SK-N-SH (cell line): ENCODE measurements around the gene GGTLC1. TPM values are rescaled to one million over a fixed set of nuclear protein-coding genes. Genes with fewer than 3 reads are reported as not detected.

Experiments used
- CTCF ChIA-PET: fragments of 300-600, 350-600 bp; formaldehyde crosslinking; extraction: SDS; loops from one replicate; lab custom pipeline; 2021; lab: Yijun Ruan, JAX
- POLR2A ChIA-PET: fragments of 350-600 bp; sonication (Branson Sonifier 250); formaldehyde crosslinking; extraction: SDS; loops from one replicate; lab custom pipeline; 2020; ENCODE audit warnings: antibody characterized with exemption, inconsistent platforms; lab: Yijun Ruan, JAX
- DNase-seq: peaks from one replicate; pipeline ENCODE4 v3.0.0; 2012
- H2AFZ ChIP-seq: fragments of 200-600 bp; sonication (generic); 2 replicates; pipeline ENCODE4 v1.8.1; 2016; ENCODE audit warnings: antibody characterized with exemption, mild to moderate bottlenecking, low read depth
- H3F3A ChIP-seq: fragments of 200-600 bp; sonication (generic); replicated peaks from 2 replicates; pipeline ENCODE3; 2016; ENCODE audit warnings: antibody characterized with exemption, mild to moderate bottlenecking; ENCODE audit not compliant: insufficient read depth
- H3K27ac ChIP-seq, 2 experiments: fragments of 200-500 bp in 1 of 2; fragments of 200-600 bp in 1 of 2; sonication (Bioruptor generic) in 1 of 2; sonication (generic), shearing (Covaris generic) in 1 of 2; 2 replicates each; pipeline versions ENCODE4 v1.5.1 to v1.6.1; 2014 to 2016; ENCODE audit warnings: low read depth in 2 of 2, inconsistent platforms in 1 of 2, low read length in 1 of 2, mild to moderate bottlenecking in 1 of 2, mixed read lengths in 1 of 2
- H3K27me3 ChIP-seq: fragments of 200-600 bp; sonication (generic), shearing (Covaris generic); 2 replicates; pipeline ENCODE4 v1.6.1; 2016; ENCODE audit warnings: mixed run types; ENCODE audit not compliant: insufficient read depth
- H3K36me3 ChIP-seq, 2 experiments: fragments of 200-500 bp in 1 of 2; fragments of 200-600 bp in 1 of 2; sonication (Bioruptor generic) in 1 of 2; sonication (generic) in 1 of 2; replicated peaks in 1 of 2; 2 replicates each; pipeline versions ENCODE3 to v1.5.1; 2014 to 2016; ENCODE audit warnings: low read length in 1 of 2, mild to moderate bottlenecking in 1 of 2; ENCODE audit not compliant: insufficient read depth in 2 of 2, control insufficient read depth in 1 of 2
- H3K4me1 ChIP-seq, 2 experiments: fragments of 200-500 bp in 1 of 2; fragments of 200-600 bp in 1 of 2; sonication (Bioruptor generic) in 1 of 2; sonication (generic), shearing (Covaris generic) in 1 of 2; 2 replicates each; pipeline versions ENCODE4 v1.5.1 to v1.6.1; 2014 to 2016; ENCODE audit warnings: low read depth in 1 of 2, low read length in 1 of 2, mixed run types in 1 of 2; ENCODE audit not compliant: insufficient read depth in 2 of 2, control insufficient read depth in 1 of 2
- H3K4me2 ChIP-seq: fragments of 200-600 bp; sonication (generic), shearing (Covaris generic); 2 replicates; pipeline ENCODE4 v1.6.1; 2017; ENCODE audit warnings: mixed run types
- H3K4me3 ChIP-seq, 2 experiments: fragments of 200-500 bp in 1 of 2; fragments of 200-600 bp in 1 of 2; sonication (Bioruptor generic) in 1 of 2; sonication (generic), shearing (Covaris generic) in 1 of 2; 2 replicates each; pipeline versions ENCODE4 v1.5.1 to v1.8.1; 2014 to 2016; ENCODE audit warnings: low read depth in 2 of 2, inconsistent platforms in 1 of 2, low read length in 1 of 2, mild to moderate bottlenecking in 1 of 2, mixed read lengths in 1 of 2, moderate library complexity in 1 of 2
- H3K79me2 ChIP-seq: fragments of 200-600 bp; sonication (generic); 2 replicates; pipeline ENCODE4 v1.8.1; 2017; ENCODE audit warnings: mild to moderate bottlenecking; ENCODE audit not compliant: insufficient read depth
- H3K9ac ChIP-seq: fragments of 200-600 bp; sonication (generic); 2 replicates; pipeline ENCODE4 v1.6.1; 2017; ENCODE audit warnings: mixed run types
- H3K9me2 ChIP-seq: fragments of 200-600 bp; sonication (generic); 2 replicates; pipeline ENCODE4 v1.6.1; 2017; ENCODE audit warnings: mixed run types
- H3K9me3 ChIP-seq: fragments of 200-600 bp; sonication (generic); 2 replicates; pipeline ENCODE4 v1.6.1; 2017; ENCODE audit warnings: mixed run types, mild to moderate bottlenecking, moderate library complexity
- H4K20me1 ChIP-seq: fragments of 200-600 bp; sonication (generic); 2 replicates; pipeline ENCODE4 v1.6.1; 2017; ENCODE audit warnings: mild to moderate bottlenecking, mixed run types; ENCODE audit not compliant: insufficient read depth
- CTCF ChIP-seq: fragments of 200-600 bp; sonication (generic); IDR thresholded peaks from 2 replicates; pipeline ENCODE4 v1.6.1; 2017; ENCODE audit warnings: antibody characterized with exemption, mild to moderate bottlenecking, moderate library complexity
- FOSL2 ChIP-seq: IDR thresholded peaks from 2 replicates; pipeline ENCODE4 v1.4.0; 2012; ENCODE audit warnings: low read depth, mild to moderate bottlenecking, moderate library complexity, borderline replicate concordance
- FOXJ3 ChIP-seq: sonication (generic); formaldehyde crosslinking; IDR thresholded peaks from 2 replicates; pipeline ENCODE4 v1.5.1; 2020; ENCODE audit warnings: mild to moderate bottlenecking, missing genetic modification reagents
- FOXM1 ChIP-seq: IDR thresholded peaks from 2 replicates; pipeline ENCODE4 v1.4.0; 2012; ENCODE audit warnings: low read depth, mild to moderate bottlenecking
- GABPA ChIP-seq: IDR thresholded peaks from 2 replicates; pipeline ENCODE4 v1.4.0; 2012; ENCODE audit warnings: low read depth, mild to moderate bottlenecking
- GATA2 ChIP-seq: sonication (generic); formaldehyde crosslinking; IDR thresholded peaks from 2 replicates; pipeline ENCODE4 v1.5.0; 2020; ENCODE audit warnings: mild to moderate bottlenecking, missing genetic modification reagents
- IRF3 ChIP-seq: fragments of 150-350 bp; IDR thresholded peaks from 2 replicates; pipeline ENCODE4 v1.6.1; 2016; ENCODE audit warnings: mild to moderate bottlenecking, low read depth, low read length
- JUND ChIP-seq: IDR thresholded peaks from 2 replicates; pipeline ENCODE4 v1.4.0; 2012
- MXI1 ChIP-seq: IDR thresholded peaks from 2 replicates; pipeline ENCODE4 v1.6.1; 2012; ENCODE audit warnings: mild to moderate bottlenecking, low read depth, low read length, improper control_type of control experiment
- NRF1 ChIP-seq: IDR thresholded peaks from 2 replicates; pipeline ENCODE4 v1.6.1; 2012; ENCODE audit warnings: low read depth, mild to moderate bottlenecking, low read length
- RAD21 ChIP-seq: IDR thresholded peaks from 2 replicates; pipeline ENCODE4 v1.6.1; 2012; ENCODE audit warnings: mild to moderate bottlenecking, low read length
- RCOR1 ChIP-seq: fragments of 150-350 bp; IDR thresholded peaks from 2 replicates; pipeline ENCODE4 v1.6.1; 2017; ENCODE audit warnings: antibody characterized with exemption, low read length
- REST ChIP-seq: IDR thresholded peaks from 2 replicates; pipeline ENCODE4 v1.6.1; 2012; ENCODE audit warnings: mild to moderate bottlenecking, low read depth, low read length, moderate library complexity
- RXRA ChIP-seq: IDR thresholded peaks from 2 replicates; pipeline ENCODE4 v1.4.0; 2012; ENCODE audit warnings: low read depth, mild to moderate bottlenecking, borderline replicate concordance
- TAF1 ChIP-seq: IDR thresholded peaks from 2 replicates; pipeline ENCODE4 v1.6.1; 2012; ENCODE audit warnings: low read depth, mild to moderate bottlenecking, low read length, moderate library complexity, borderline replicate concordance
- TCF12 ChIP-seq: IDR thresholded peaks from 2 replicates; pipeline ENCODE4 v1.4.0; 2012
- YY1 ChIP-seq: IDR thresholded peaks from 2 replicates; pipeline ENCODE4 v1.4.0; 2012; ENCODE audit warnings: low read depth, mild to moderate bottlenecking
- ZBTB33 ChIP-seq: IDR thresholded peaks from 2 replicates; pipeline ENCODE4 v1.4.0; 2012; ENCODE audit warnings: low read depth, borderline replicate concordance
- WGBS: methylation state at CpG from one replicate; pipeline ENCODE4 v1.1.6; 2017; ENCODE audit warnings: low lambda C conversion rate; 5-methylcytosine and 5-hydroxymethylcytosine counted together
- polyA plus RNA-seq, 3 experiments: library from polyadenylated mRNA; depleted of rRNA; stranded (reverse); fragments of >200 nt; gene quantifications; 2 replicates each; pipeline ENCODE4 v1.2.3, GENCODE V29; 2012
- TF ChIP-seq, protein P1 (sequence below): IDR thresholded peaks from 2 replicates; pipeline ENCODE4 v1.4.0; 2012; ENCODE audit warnings: low read depth, borderline replicate concordance

GGTLC1 gene
- polyA plus RNA-seq, 1 of the 3 experiments (the other 2 are of a cell fraction) = not detected

DNA sequence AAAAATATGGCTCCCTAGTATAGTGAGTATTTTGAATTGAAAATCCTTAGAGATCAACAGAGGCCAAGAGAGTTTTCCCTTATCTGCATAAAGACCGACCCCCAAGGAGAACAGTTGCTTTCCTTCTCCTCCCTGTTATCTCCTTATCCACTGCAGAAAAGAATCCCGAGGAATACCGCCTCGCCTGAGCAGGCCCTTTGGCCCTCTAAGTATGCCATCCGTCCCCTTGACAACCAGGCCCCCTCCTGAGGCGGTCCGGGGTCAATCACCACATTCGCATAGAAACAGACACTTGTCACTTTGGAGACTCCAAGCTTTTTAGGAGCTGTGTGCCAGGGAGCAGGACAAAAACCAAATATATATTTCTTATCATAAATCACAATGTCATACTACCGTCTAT is 15.9 kb upstream of the GGTLC1 start (continued):
- TF ChIP-seq MXI1 (no peak), YY1 (no peak), JUND (no peak), GABPA (no peak), GATA2 (CRISPR knock-in tag) (no peak), FOSL2 (no peak)

- Histone ChIP-seq H3K9me3 (no peaks in the 10 kb centered on the region), H3K9ac (no peak overlapping the region), H3K4me2 (no peak overlapping the region), H3K4me1 (no peaks in the 10 kb centered on the region), H3K27ac (no peak overlapping the region), H3F3A (no peaks in the 10 kb centered on the region), H3K4me3 (no peak overlapping the region), H3K36me3 (no peaks in the 10 kb centered on the region), H4K20me1 (no peaks in the 10 kb centered on the region), H3K9me2 (no peaks in the 10 kb centered on the region), H3K27me3 (peaks cover 11% of the 10 kb centered on the region; the same call in 1 of the 2 replicates), H3K79me2 (no peaks in the 10 kb centered on the region), H2AFZ (no peak overlapping the region)
- POLR2A ChIA-PET = no interaction called here
- DNase-seq = no peak
- 67% methylated on average over 13 of the region's 13 CpGs for WGBS
- CTCF ChIA-PET = interaction anchor here (1.0 kb wide), 1 partner anchor 65 kb away, joined by 5 read pairs; no protein-coding TSS in a partner anchor
- TF ChIP-seq FOXM1 (no peak), RXRA (no peak), RCOR1 (no peak), REST (no peak), CTCF (no peak), TCF12 (no peak), NRF1 (no peak), GABPA (no peak), RAD21 (no peak), IRF3 (no peak), YY1 (no peak), TAF1 (no peak), JUND (no peak), ZBTB33 (no peak), FOXJ3 (CRISPR knock-in tag) (no peak), GATA2 (CRISPR knock-in tag) (no peak)
- TF ChIP-seq, protein P1, sequence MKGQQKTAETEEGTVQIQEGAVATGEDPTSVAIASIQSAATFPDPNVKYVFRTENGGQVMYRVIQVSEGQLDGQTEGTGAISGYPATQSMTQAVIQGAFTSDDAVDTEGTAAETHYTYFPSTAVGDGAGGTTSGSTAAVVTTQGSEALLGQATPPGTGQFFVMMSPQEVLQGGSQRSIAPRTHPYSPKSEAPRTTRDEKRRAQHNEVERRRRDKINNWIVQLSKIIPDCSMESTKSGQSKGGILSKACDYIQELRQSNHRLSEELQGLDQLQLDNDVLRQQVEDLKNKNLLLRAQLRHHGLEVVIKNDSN = no peak
Observed at GRCh38 chr20:24002896-24003295, 14.3 kb upstream of the GGTLC1 start.
